ENCODE measurements around the gene SETD1A.

Gene SETD1A

DNA sequence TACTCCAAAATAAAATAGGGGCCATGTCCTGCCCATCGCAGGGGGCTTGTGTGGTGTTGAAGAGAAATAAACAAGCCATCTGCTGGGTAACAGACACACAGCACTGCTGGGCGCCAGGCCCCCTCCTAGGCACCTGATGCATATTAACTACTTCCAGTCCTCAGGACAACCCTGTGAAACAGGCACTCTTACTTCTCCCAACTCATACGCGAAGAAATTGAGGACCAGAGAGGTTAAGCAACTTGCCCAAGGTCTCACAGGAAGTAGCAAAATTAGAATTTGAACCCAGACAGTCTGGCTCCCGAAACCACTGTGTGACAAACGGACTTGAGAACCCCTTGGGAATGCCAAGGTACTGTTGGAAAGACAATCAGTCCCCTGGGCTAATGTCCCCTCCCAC lies 50.1 kb downstream of the SETD1A start:
- peaks cover 6% of the 10 kb centered on the region for H3K9me3 ChIP-seq (ENCODE audit: insufficient read depth, low read depth, low read length)
- peaks cover 0 to 4% of the 10 kb centered on the region in 2 experiments for H3K4me1 ChIP-seq (ENCODE audit: control insufficient read depth in 1 of 2, insufficient read depth in 2 of 2, low read length in 2 of 2)
- H3K23ac ChIP-seq (ENCODE audit: low read length): no peak overlapping the region
- no peak overlapping the region for H3K4me2 ChIP-seq (ENCODE audit: low read length)
- no peak overlapping the region for H3K4ac ChIP-seq (ENCODE audit: low read depth, low read length)
- H3K27ac ChIP-seq (ENCODE audit: low read depth, low read length): no peak overlapping the region
- no peak overlapping the region for H3K14ac ChIP-seq (ENCODE audit: low read length)
- no peak overlapping the region for H4K8ac ChIP-seq (ENCODE audit: low read depth, low read length)
- no peaks in the 10 kb centered on the region for H3K79me2 ChIP-seq (ENCODE audit: control insufficient read depth, insufficient read depth, low read length, poor library complexity)
- H3K4me3 ChIP-seq (ENCODE audit: low read depth, low read length): no peak overlapping the region
- H4K91ac ChIP-seq (ENCODE audit: low read depth, low read length): no peak overlapping the region
- DNase-seq: no peak
- H3K79me1 ChIP-seq (ENCODE audit: low read length): no peaks in the 10 kb centered on the region
- WGBS (ENCODE audit: extremely low coverage, insufficient coverage, insufficient read length): no CpG with 5 or more reads among the region's 6 CpGs
- no peaks in the 10 kb centered on the region for H3K36me3 ChIP-seq (ENCODE audit: control insufficient read depth in 1 of 2, insufficient read depth in 2 of 2, low read length in 2 of 2)
- no peak overlapping the region for H3K18ac ChIP-seq (ENCODE audit: low read length)
- H2AFZ ChIP-seq (ENCODE audit: insufficient read depth, low read length, poor library complexity): no peak overlapping the region
- H3K9ac ChIP-seq (ENCODE audit: low read length): no peak overlapping the region
- no peak overlapping the region for H4K12ac ChIP-seq (ENCODE audit: low read depth, low read length)
- H3K27me3 ChIP-seq (ENCODE audit: insufficient read depth, low read length): peaks cover 14% of the 10 kb centered on the region
- H2BK12ac ChIP-seq (ENCODE audit: low read length): no peak overlapping the region
- no peak overlapping the region for H2BK5ac ChIP-seq (ENCODE audit: low read depth, low read length, poor library complexity)
- H2BK120ac ChIP-seq (ENCODE audit: insufficient read depth, low read length, poor library complexity): no peak overlapping the region
- H2AK5ac ChIP-seq (ENCODE audit: low read length): no peak overlapping the region

DNA sequence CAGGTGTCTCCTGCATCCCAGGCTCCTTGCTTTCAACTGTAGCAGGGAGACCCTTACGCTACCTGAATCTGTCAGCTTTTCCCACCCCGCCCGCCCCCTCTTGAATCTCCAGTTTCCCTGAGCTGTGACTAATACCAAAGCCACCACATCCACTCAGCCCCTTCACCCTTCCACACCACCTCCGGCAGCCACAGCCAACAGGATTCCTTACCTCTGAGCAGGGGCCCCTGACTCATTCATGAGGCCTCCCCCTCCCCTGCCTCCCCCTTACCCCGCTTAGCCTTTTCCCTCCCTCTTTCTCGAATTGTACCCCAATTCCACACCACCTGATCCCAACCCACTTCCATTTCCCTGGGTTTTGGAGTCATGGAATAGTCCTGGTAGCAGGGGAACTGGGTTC lies 50.6 kb downstream of the SETD1A start:
- Histone ChIP-seq H3K9me3 (ENCODE audit: insufficient read depth, low read depth, low read length) (peaks cover 6% of the 10 kb centered on the region), H2AFZ (ENCODE audit: insufficient read depth, low read length, poor library complexity) (no peak overlapping the region), H2BK5ac (ENCODE audit: low read depth, low read length, poor library complexity) (no peak overlapping the region), H4K12ac (ENCODE audit: low read depth, low read length) (no peak overlapping the region), H2BK120ac (ENCODE audit: insufficient read depth, low read length, poor library complexity) (no peak overlapping the region), H3K4me1 (ENCODE audit: control insufficient read depth in 1 of 2, insufficient read depth in 2 of 2, low read length in 2 of 2) (no peaks in the 10 kb centered on the region), H3K23ac (ENCODE audit: low read length) (no peak overlapping the region), H4K91ac (ENCODE audit: low read depth, low read length) (no peak overlapping the region), H3K14ac (ENCODE audit: low read length) (no peak overlapping the region), H3K4me3 (ENCODE audit: low read depth, low read length) (no peak overlapping the region), H3K4ac (ENCODE audit: low read depth, low read length) (no peak overlapping the region), H3K18ac (ENCODE audit: low read length) (no peak overlapping the region), H3K36me3 (ENCODE audit: control insufficient read depth in 1 of 2, insufficient read depth in 2 of 2, low read length in 2 of 2) (no peaks in the 10 kb centered on the region), H3K4me2 (ENCODE audit: low read length) (no peak overlapping the region), H2BK12ac (ENCODE audit: low read length) (no peak overlapping the region), H3K79me1 (ENCODE audit: low read length) (no peaks in the 10 kb centered on the region), H3K9ac (ENCODE audit: low read length) (no peak overlapping the region), H4K8ac (ENCODE audit: low read depth, low read length) (no peak overlapping the region), H3K79me2 (ENCODE audit: control insufficient read depth, insufficient read depth, low read length, poor library complexity) (no peaks in the 10 kb centered on the region), H2AK5ac (ENCODE audit: low read length) (no peak overlapping the region), H3K27me3 (ENCODE audit: insufficient read depth, low read length) (peaks cover 14% of the 10 kb centered on the region), H3K27ac (ENCODE audit: low read depth, low read length) (no peak overlapping the region)
- DNase-seq: no peak
- WGBS (ENCODE audit: extremely low coverage, insufficient coverage, insufficient read length): no CpG with 5 or more reads among the region's 6 CpGs

DNA sequence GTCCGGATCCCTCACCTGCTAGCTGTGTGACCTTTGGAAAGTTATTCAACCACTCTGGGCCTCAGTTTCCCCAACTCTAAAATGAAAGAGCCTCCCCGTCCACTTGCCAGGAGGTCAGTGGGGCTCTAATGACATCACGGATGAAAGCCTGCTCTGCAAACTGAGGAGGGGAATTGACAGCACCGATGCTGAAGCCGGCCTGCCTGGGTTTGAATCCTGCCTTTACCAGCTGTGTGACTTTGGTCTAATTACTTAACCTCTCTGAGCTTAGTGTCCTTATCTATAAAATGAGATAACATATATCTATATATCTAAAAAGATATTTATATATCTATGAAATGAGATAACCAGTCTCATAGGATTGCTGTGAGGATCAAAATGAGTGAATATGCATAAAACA lies 51.0 kb downstream of the SETD1A start:
- H2AFZ ChIP-seq (ENCODE audit: insufficient read depth, low read length, poor library complexity): no peak overlapping the region
- no peak overlapping the region for H3K23ac ChIP-seq (ENCODE audit: low read length)
- H4K91ac ChIP-seq (ENCODE audit: low read depth, low read length): no peak overlapping the region
- no peak overlapping the region for H2AK5ac ChIP-seq (ENCODE audit: low read length)
- DNase-seq: no peak
- H3K4me3 ChIP-seq (ENCODE audit: low read depth, low read length): no peak overlapping the region
- H3K9me3 ChIP-seq (ENCODE audit: insufficient read depth, low read depth, low read length): peaks cover 6% of the 10 kb centered on the region
- peaks cover 14% of the 10 kb centered on the region for H3K27me3 ChIP-seq (ENCODE audit: insufficient read depth, low read length)
- no peak overlapping the region for H3K27ac ChIP-seq (ENCODE audit: low read depth, low read length)
- no peak overlapping the region for H2BK12ac ChIP-seq (ENCODE audit: low read length)
- H3K36me3 ChIP-seq (ENCODE audit: control insufficient read depth in 1 of 2, insufficient read depth in 2 of 2, low read length in 2 of 2): no peaks in the 10 kb centered on the region
- no peak overlapping the region for H2BK5ac ChIP-seq (ENCODE audit: low read depth, low read length, poor library complexity)
- no peak overlapping the region for H3K4me2 ChIP-seq (ENCODE audit: low read length)
- H3K79me1 ChIP-seq (ENCODE audit: low read length): no peaks in the 10 kb centered on the region
- H3K79me2 ChIP-seq (ENCODE audit: control insufficient read depth, insufficient read depth, low read length, poor library complexity): no peaks in the 10 kb centered on the region
- H3K4me1 ChIP-seq (ENCODE audit: control insufficient read depth in 1 of 2, insufficient read depth in 2 of 2, low read length in 2 of 2): no peaks in the 10 kb centered on the region
- no peak overlapping the region for H3K4ac ChIP-seq (ENCODE audit: low read depth, low read length)
- H3K9ac ChIP-seq (ENCODE audit: low read length): no peak overlapping the region
- no peak overlapping the region for H3K18ac ChIP-seq (ENCODE audit: low read length)
- no peak overlapping the region for H4K8ac ChIP-seq (ENCODE audit: low read depth, low read length)
- no CpG with 5 or more reads among the region's 5 CpGs for WGBS (ENCODE audit: extremely low coverage, insufficient coverage, insufficient read length)
- H4K12ac ChIP-seq (ENCODE audit: low read depth, low read length): no peak overlapping the region
- no peak overlapping the region for H2BK120ac ChIP-seq (ENCODE audit: insufficient read depth, low read length, poor library complexity)
- H3K14ac ChIP-seq (ENCODE audit: low read length): no peak overlapping the region

DNA sequence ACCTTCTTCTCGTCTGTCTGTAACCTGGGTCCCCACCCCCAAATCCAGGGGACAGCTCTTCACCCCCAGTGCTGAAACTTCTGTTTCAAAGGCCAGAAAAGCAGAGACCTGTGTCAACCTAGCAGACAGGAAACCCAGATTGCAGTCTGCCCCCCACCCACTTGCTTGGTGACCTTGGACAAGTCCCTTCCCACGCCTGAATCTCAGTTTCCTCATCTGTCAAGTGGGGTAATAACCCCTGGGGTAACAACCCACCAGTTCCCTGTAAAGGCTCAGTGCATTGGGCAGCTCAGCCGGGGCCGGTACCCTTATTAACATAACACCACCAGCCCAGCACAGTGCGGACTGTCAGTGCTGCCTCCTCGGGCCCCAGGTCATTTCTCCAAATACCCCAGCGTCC lies 51.6 kb downstream of the SETD1A start:
- no peak overlapping the region for H3K23ac ChIP-seq (ENCODE audit: low read length)
- H2AK5ac ChIP-seq (ENCODE audit: low read length): no peak overlapping the region
- no CpG with 5 or more reads among the region's 7 CpGs for WGBS (ENCODE audit: extremely low coverage, insufficient coverage, insufficient read length)
- no peak overlapping the region for H4K8ac ChIP-seq (ENCODE audit: low read depth, low read length)
- H2BK120ac ChIP-seq (ENCODE audit: insufficient read depth, low read length, poor library complexity): no peak overlapping the region
- H3K36me3 ChIP-seq (ENCODE audit: control insufficient read depth in 1 of 2, insufficient read depth in 2 of 2, low read length in 2 of 2): no peaks in the 10 kb centered on the region
- H3K9me3 ChIP-seq (ENCODE audit: insufficient read depth, low read depth, low read length): peaks cover 6% of the 10 kb centered on the region
- no peak overlapping the region for H3K4ac ChIP-seq (ENCODE audit: low read depth, low read length)
- no peak overlapping the region for H3K4me2 ChIP-seq (ENCODE audit: low read length)
- H3K27ac ChIP-seq (ENCODE audit: low read depth, low read length): no peak overlapping the region
- no peak for DNase-seq
- H2BK5ac ChIP-seq (ENCODE audit: low read depth, low read length, poor library complexity): no peak overlapping the region
- H3K4me1 ChIP-seq (ENCODE audit: control insufficient read depth in 1 of 2, insufficient read depth in 2 of 2, low read length in 2 of 2): no peaks in the 10 kb centered on the region
- no peaks in the 10 kb centered on the region for H3K79me2 ChIP-seq (ENCODE audit: control insufficient read depth, insufficient read depth, low read length, poor library complexity)
- H2AFZ ChIP-seq (ENCODE audit: insufficient read depth, low read length, poor library complexity): no peak overlapping the region
- no peak overlapping the region for H3K14ac ChIP-seq (ENCODE audit: low read length)
- no peak overlapping the region for H4K12ac ChIP-seq (ENCODE audit: low read depth, low read length)
- H4K91ac ChIP-seq (ENCODE audit: low read depth, low read length): no peak overlapping the region
- H3K18ac ChIP-seq (ENCODE audit: low read length): no peak overlapping the region
- no peak overlapping the region for H2BK12ac ChIP-seq (ENCODE audit: low read length)
- H3K27me3 ChIP-seq (ENCODE audit: insufficient read depth, low read length): peaks cover 14% of the 10 kb centered on the region
- no peaks in the 10 kb centered on the region for H3K79me1 ChIP-seq (ENCODE audit: low read length)
- no peak overlapping the region for H3K9ac ChIP-seq (ENCODE audit: low read length)
- H3K4me3 ChIP-seq (ENCODE audit: low read depth, low read length): no peak overlapping the region
